ENCODE results near the gene MED13L.

MED13L gene

GRCh38 chr12:115973968-115974724 lies 303.3 kb downstream of the MED13L start:
- no peak for DNase-seq (ENCODE audit: low read depth in 2 of 2)

- DNase-seq (ENCODE audit: low read depth in 2 of 2) = no peak
Observed at GRCh38 chr12:115973066-115973465, 304.4 kb downstream of the MED13L start.

- no peak for DNase-seq (ENCODE audit: low read depth in 2 of 2)
Observed at GRCh38 chr12:115972241-115972640, 305.3 kb downstream of the MED13L start.

- DNase-seq (ENCODE audit: low read depth in 2 of 2) = no peak
Observed at GRCh38 chr12:115968211-115968610, 309.3 kb downstream of the MED13L start.

- DNase-seq (ENCODE audit: low read depth in 2 of 2) = no peak
Observed at GRCh38 chr12:115966376-115966775, 311.1 kb downstream of the MED13L start.

GRCh38 chr12:115964626-115965025 lies 312.9 kb downstream of the MED13L start:
- DNase-seq (ENCODE audit: low read depth in 2 of 2) = no peak

- DNase-seq (ENCODE audit: low read depth in 2 of 2) = no peak
Observed at GRCh38 chr12:115964214-115964613, 313.3 kb downstream of the MED13L start.

GRCh38 chr12:115962216-115962615 lies 315.3 kb downstream of the MED13L start:
- no peak for DNase-seq (ENCODE audit: low read depth in 2 of 2)

- DNase-seq (ENCODE audit: low read depth in 2 of 2) = no peak
Observed at GRCh38 chr12:115960868-115961802, 316.4 kb downstream of the MED13L start.

- no peak for DNase-seq (ENCODE audit: low read depth in 2 of 2)
Observed at GRCh38 chr12:115957686-115958290, 319.7 kb downstream of the MED13L start.

- no peak for DNase-seq (ENCODE audit: low read depth in 2 of 2)
Observed at GRCh38 chr12:115956659-115957058, 320.8 kb downstream of the MED13L start.

GRCh38 chr12:115956236-115956635 lies 321.3 kb downstream of the MED13L start:
- DNase-seq (ENCODE audit: low read depth in 2 of 2) = no peak

- DNase-seq (ENCODE audit: low read depth in 2 of 2) = no peak
Observed at GRCh38 chr12:115953450-115953849, 324.0 kb downstream of the MED13L start.

GRCh38 chr12:115953031-115953430 lies 324.5 kb downstream of the MED13L start:
- no peak for DNase-seq (ENCODE audit: low read depth in 2 of 2)

GRCh38 chr12:115950959-115951358 lies 326.5 kb downstream of the MED13L start:
- DNase-seq (ENCODE audit: low read depth in 2 of 2) = no peak

GRCh38 chr12:115949675-115950074 lies 327.8 kb downstream of the MED13L start:
- no peak for DNase-seq (ENCODE audit: low read depth in 2 of 2)

- no peak for DNase-seq (ENCODE audit: low read depth in 2 of 2)
Observed at GRCh38 chr12:115947696-115948062, 329.8 kb downstream of the MED13L start.

GRCh38 chr12:115946867-115947695 lies 330.4 kb downstream of the MED13L start:
- no peak for DNase-seq (ENCODE audit: low read depth in 2 of 2)

- DNase-seq (ENCODE audit: low read depth in 2 of 2) = no peak
Observed at GRCh38 chr12:115946092-115946491, 331.4 kb downstream of the MED13L start.

GRCh38 chr12:115945491-115945885 lies 332.0 kb downstream of the MED13L start:
- no peak for DNase-seq (ENCODE audit: low read depth in 2 of 2)

GRCh38 chr12:115944837-115945490 lies 332.5 kb downstream of the MED13L start:
- no peak for DNase-seq (ENCODE audit: low read depth in 2 of 2)

All from stimulated activated CD4-positive, alpha-beta T cell treated with anti-CD3 and anti-CD28 coated beads, Interleukin-1b, Interleukin-23, amount 100 ng/mL, for 1 hour (primary cell).